ENCODE results near the gene ISM2. TPM values are rescaled to one million over a fixed set of nuclear protein-coding genes. Genes with fewer than 3 reads are reported as not detected.

Gene ISM2
- polyA plus RNA-seq, 1 of the 3 experiments (the other 2 are of a cell fraction), result 0.20 TPM

DNA sequence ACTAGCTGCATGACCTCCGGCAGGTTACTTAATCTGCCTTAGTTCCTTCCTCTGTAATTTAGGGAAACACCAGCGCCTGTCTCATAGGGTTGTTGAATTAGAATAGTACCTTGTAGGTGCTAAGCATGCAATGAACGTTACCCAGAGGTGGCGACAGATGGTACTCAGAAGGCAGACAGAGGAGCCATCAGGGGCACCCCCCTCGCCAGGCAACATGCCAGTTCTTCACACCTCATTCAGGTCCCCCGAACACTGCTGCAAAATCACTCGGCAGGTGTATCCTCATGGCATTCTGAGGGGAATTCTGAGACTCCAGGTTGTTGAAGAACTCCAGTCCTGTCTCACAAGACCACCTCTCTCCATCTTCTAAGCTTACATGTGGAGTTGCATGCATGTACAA is 10.1 kb downstream of the ISM2 start:
- Histone ChIP-seq H3K79me2 (ENCODE audit: insufficient read depth) (no peaks in the 10 kb centered on the region), H3K9me3 (no peaks in the 10 kb centered on the region), H3K4me1 (ENCODE audit: control insufficient read depth in 1 of 2, insufficient read depth in 2 of 2, low read depth in 1 of 2, low read length in 1 of 2) (no peaks in the 10 kb centered on the region; a peak in 1 of 4 replicates), H3K27me3 (ENCODE audit: insufficient read depth) (no peaks in the 10 kb centered on the region), H3K4me3 (ENCODE audit: low read depth in 2 of 2, low read length in 1 of 2) (no peak overlapping the region), H3K27ac (ENCODE audit: low read depth in 2 of 2, low read length in 1 of 2) (no peak overlapping the region), H4K20me1 (ENCODE audit: insufficient read depth) (no peaks in the 10 kb centered on the region), H3K4me2 (no peak overlapping the region), H3K9ac (no peak overlapping the region), H2AFZ (ENCODE audit: low read depth) (no peak overlapping the region), H3F3A (replicated peaks; ENCODE audit: insufficient read depth) (no peaks in the 10 kb centered on the region), H3K9me2 (no peaks in the 10 kb centered on the region), H3K36me3 (replicated peaks in 1 of 2; ENCODE audit: control insufficient read depth in 1 of 2, insufficient read depth in 2 of 2, low read length in 1 of 2) (no peaks in the 10 kb centered on the region)
- ChIA-PET POLR2A (no interaction called here), CTCF (interaction anchor here (1.3 kb wide), 1 partner anchor 11 kb away, joined by 3 read pairs; no protein-coding TSS in a partner anchor)
- no peak for TF ChIP-seq TAF1 (IDR thresholded peaks at IDR 0.05; ENCODE audit: borderline replicate concordance, low read depth, low read length)
- TF ChIP-seq RFX5 (IDR thresholded peaks at IDR 0.05; ENCODE audit: low read length), result no peak
- TF ChIP-seq, protein P1, sequence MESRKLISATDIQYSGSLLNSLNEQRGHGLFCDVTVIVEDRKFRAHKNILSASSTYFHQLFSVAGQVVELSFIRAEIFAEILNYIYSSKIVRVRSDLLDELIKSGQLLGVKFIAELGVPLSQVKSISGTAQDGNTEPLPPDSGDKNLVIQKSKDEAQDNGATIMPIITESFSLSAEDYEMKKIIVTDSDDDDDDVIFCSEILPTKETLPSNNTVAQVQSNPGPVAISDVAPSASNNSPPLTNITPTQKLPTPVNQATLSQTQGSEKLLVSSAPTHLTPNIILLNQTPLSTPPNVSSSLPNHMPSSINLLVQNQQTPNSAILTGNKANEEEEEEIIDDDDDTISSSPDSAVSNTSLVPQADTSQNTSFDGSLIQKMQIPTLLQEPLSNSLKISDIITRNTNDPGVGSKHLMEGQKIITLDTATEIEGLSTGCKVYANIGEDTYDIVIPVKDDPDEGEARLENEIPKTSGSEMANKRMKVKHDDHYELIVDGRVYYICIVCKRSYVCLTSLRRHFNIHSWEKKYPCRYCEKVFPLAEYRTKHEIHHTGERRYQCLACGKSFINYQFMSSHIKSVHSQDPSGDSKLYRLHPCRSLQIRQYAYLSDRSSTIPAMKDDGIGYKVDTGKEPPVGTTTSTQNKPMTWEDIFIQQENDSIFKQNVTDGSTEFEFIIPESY (IDR thresholded peaks at IDR 0.05; ENCODE audit: borderline replicate concordance, low read depth), result no peak
- no peak for TF ChIP-seq POLR2AphosphoS5 (IDR thresholded peaks at IDR 0.05; ENCODE audit: low read depth, low read length)
- no peak for TF ChIP-seq MXI1 (IDR thresholded peaks at IDR 0.05; ENCODE audit: low read depth, low read length)
- DNase-seq, result no peak
- WGBS (ENCODE audit: low lambda C conversion rate), result 75% methylated on average over 7 of the region's 7 CpGs

DNA sequence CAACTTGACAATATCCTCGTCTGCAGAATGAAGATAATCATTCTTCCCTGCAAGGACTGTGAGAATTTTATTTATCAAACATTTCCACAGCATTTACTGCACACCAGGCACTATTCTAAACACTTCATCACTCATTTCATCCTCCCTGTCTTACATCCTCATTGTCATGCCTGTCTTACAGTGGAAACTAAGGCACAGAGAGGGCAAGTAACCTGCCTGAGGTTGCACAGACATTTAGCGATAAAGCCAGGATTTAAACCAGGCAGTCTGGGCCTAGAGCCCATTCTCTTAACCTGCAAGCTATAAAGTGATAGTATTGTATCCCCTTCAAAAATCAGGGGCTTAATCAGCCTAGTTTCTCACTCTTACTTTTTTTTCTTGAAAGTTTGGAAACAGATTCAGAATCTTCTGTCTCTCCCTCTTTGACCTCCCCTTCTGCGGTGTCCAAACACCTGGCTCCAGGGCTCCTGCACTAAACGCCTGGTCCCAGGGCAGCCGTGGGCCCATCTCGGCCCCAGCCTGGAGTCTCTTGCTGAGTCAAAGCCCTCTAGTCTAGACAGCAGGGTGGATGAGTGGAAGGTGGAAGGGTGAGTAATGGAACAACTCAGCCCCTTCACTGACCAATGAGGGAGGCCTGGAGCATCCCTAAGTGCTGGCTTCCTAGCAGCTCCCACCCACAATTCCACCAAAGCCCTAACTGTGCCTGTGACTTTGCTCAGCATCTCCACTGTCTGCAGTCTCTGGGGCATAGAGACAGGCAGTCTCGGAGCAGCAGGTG is 12.5 kb downstream of the ISM2 start:
- H4K20me1 ChIP-seq (ENCODE audit: insufficient read depth), result no peaks in the 10 kb centered on the region
- TF ChIP-seq CHD2 (IDR thresholded peaks at IDR 0.05; ENCODE audit: low read length, partially characterized antibody) (no peak), POLR2AphosphoS5 (IDR thresholded peaks at IDR 0.05; ENCODE audit: low read depth, low read length) (no peak)
- TF ChIP-seq, protein P2, sequence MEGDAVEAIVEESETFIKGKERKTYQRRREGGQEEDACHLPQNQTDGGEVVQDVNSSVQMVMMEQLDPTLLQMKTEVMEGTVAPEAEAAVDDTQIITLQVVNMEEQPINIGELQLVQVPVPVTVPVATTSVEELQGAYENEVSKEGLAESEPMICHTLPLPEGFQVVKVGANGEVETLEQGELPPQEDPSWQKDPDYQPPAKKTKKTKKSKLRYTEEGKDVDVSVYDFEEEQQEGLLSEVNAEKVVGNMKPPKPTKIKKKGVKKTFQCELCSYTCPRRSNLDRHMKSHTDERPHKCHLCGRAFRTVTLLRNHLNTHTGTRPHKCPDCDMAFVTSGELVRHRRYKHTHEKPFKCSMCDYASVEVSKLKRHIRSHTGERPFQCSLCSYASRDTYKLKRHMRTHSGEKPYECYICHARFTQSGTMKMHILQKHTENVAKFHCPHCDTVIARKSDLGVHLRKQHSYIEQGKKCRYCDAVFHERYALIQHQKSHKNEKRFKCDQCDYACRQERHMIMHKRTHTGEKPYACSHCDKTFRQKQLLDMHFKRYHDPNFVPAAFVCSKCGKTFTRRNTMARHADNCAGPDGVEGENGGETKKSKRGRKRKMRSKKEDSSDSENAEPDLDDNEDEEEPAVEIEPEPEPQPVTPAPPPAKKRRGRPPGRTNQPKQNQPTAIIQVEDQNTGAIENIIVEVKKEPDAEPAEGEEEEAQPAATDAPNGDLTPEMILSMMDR (IDR thresholded peaks at IDR 0.05), result no peak
- TF ChIP-seq, protein P1 (IDR thresholded peaks at IDR 0.05; ENCODE audit: borderline replicate concordance, low read depth), result no peak
- no peaks in the 10 kb centered on the region for H3K79me2 ChIP-seq (ENCODE audit: insufficient read depth)
- H3K9ac ChIP-seq, result no peak overlapping the region
- H3K4me3 ChIP-seq (ENCODE audit: low read depth in 2 of 2, low read length in 1 of 2), result no peak overlapping the region
- no peaks in the 10 kb centered on the region for H3K9me2 ChIP-seq
- POLR2A ChIA-PET, result no interaction called here
- H2AFZ ChIP-seq (ENCODE audit: low read depth), result peak overlapping the region; percentile 12; the same call in 1 of the 2 replicates
- no peaks in the 10 kb centered on the region; a peak in 1 of 4 replicates for H3K4me1 ChIP-seq (ENCODE audit: control insufficient read depth in 1 of 2, insufficient read depth in 2 of 2, low read depth in 1 of 2, low read length in 1 of 2)
- no peaks in the 10 kb centered on the region for H3K9me3 ChIP-seq
- CTCF ChIA-PET, result no interaction called here
- no peaks in the 10 kb centered on the region for H3K27me3 ChIP-seq (ENCODE audit: insufficient read depth)
- no peaks in the 10 kb centered on the region for H3F3A ChIP-seq (replicated peaks; ENCODE audit: insufficient read depth)
- no peaks in the 10 kb centered on the region for H3K36me3 ChIP-seq (replicated peaks in 1 of 2; ENCODE audit: control insufficient read depth in 1 of 2, insufficient read depth in 2 of 2, low read length in 1 of 2)
- peak overlapping the region in 1 of 2 experiments; percentile 29; a peak in 1 of 4 replicates for H3K27ac ChIP-seq (ENCODE audit: low read depth in 2 of 2, low read length in 1 of 2)
- H3K4me2 ChIP-seq, result no peak overlapping the region
- no peak for DNase-seq
- WGBS (ENCODE audit: low lambda C conversion rate), result 61% methylated on average over 7 of the region's 7 CpGs
